ENCODE measurements around the gene C1orf226.

The C1orf226 gene

GRCh38 chr1:162380061-162380846 is 1.3 kb upstream of the C1orf226 start:
- Histone ChIP-seq H2AK5ac (ENCODE audit: low read length, severe bottlenecking) (no peak overlapping the region), H3K18ac (ENCODE audit: low read depth in 1 of 2, low read length in 2 of 2) (no peak overlapping the region), H3K4me1 (ENCODE audit: control insufficient read depth, insufficient read depth, low read depth, low read length) (peaks cover 4% of the 10 kb centered on the region), H2BK12ac (ENCODE audit: low read length in 2 of 2) (no peak overlapping the region), H3K27me3 (ENCODE audit: control insufficient read depth in 1 of 2, insufficient read depth in 1 of 2, low read length in 2 of 2) (peaks cover 0 to 8% of the 10 kb centered on the region in 2 experiments), H3K79me1 (replicated peaks; ENCODE audit: low read length, poor library complexity, severe bottlenecking) (no peaks in the 10 kb centered on the region), H3K14ac (ENCODE audit: low read length in 2 of 2) (no peak overlapping the region), H4K8ac (ENCODE audit: low read length) (no peak overlapping the region), H3K27ac (ENCODE audit: low read length, poor library complexity, severe bottlenecking) (no peak overlapping the region), H3K4ac (ENCODE audit: low read depth in 1 of 2, low read length in 2 of 2) (no peak overlapping the region), H4K91ac (ENCODE audit: low read length) (no peak overlapping the region), H2AFZ (ENCODE audit: low read depth, low read length) (no peak overlapping the region), H2BK120ac (ENCODE audit: low read depth, low read length) (no peak overlapping the region), H3K9ac (ENCODE audit: low read length) (no peak overlapping the region), H2BK15ac (ENCODE audit: low read depth, poor library complexity, severe bottlenecking) (no peak overlapping the region), H2BK5ac (ENCODE audit: low read depth, low read length, poor library complexity, severe bottlenecking) (no peak overlapping the region), H3K4me3 (ENCODE audit: insufficient read depth in 1 of 2, low read depth in 1 of 2, low read length in 2 of 2) (no peak overlapping the region), H3K23ac (ENCODE audit: low read length in 2 of 2) (no peak overlapping the region), H3K4me2 (ENCODE audit: low read length, poor library complexity, severe bottlenecking) (no peak overlapping the region), H3K36me3 (ENCODE audit: control insufficient read depth in 1 of 2, insufficient read depth in 2 of 2, low read depth in 1 of 2, low read length in 2 of 2) (peaks cover 0 to 4% of the 10 kb centered on the region in 2 experiments), H3K9me3 (ENCODE audit: control insufficient read depth, low read length) (no peaks in the 10 kb centered on the region)
- no peak for DNase-seq
- WGBS = 96% methylated on average over 6 of the region's 6 CpGs

- 97% methylated on average over 13 of the region's 13 CpGs for WGBS
- Histone ChIP-seq H3K4ac (ENCODE audit: low read depth in 1 of 2, low read length in 2 of 2) (no peak overlapping the region), H3K27ac (ENCODE audit: low read length, poor library complexity, severe bottlenecking) (no peak overlapping the region), H2BK5ac (ENCODE audit: low read depth, low read length, poor library complexity, severe bottlenecking) (no peak overlapping the region), H2BK12ac (ENCODE audit: low read length in 2 of 2) (no peak overlapping the region), H3K4me2 (ENCODE audit: low read length, poor library complexity, severe bottlenecking) (no peak overlapping the region), H4K91ac (ENCODE audit: low read length) (no peak overlapping the region), H3K79me1 (replicated peaks; ENCODE audit: low read length, poor library complexity, severe bottlenecking) (no peaks in the 10 kb centered on the region), H3K9ac (ENCODE audit: low read length) (no peak overlapping the region), H2BK15ac (ENCODE audit: low read depth, poor library complexity, severe bottlenecking) (no peak overlapping the region), H3K36me3 (ENCODE audit: control insufficient read depth in 1 of 2, insufficient read depth in 2 of 2, low read depth in 1 of 2, low read length in 2 of 2) (peaks cover 0 to 4% of the 10 kb centered on the region in 2 experiments), H3K9me3 (ENCODE audit: control insufficient read depth, low read length) (no peaks in the 10 kb centered on the region), H2AFZ (ENCODE audit: low read depth, low read length) (no peak overlapping the region), H3K14ac (ENCODE audit: low read length in 2 of 2) (no peak overlapping the region), H3K4me3 (ENCODE audit: insufficient read depth in 1 of 2, low read depth in 1 of 2, low read length in 2 of 2) (no peak overlapping the region), H3K4me1 (ENCODE audit: control insufficient read depth, insufficient read depth, low read depth, low read length) (peaks cover 4% of the 10 kb centered on the region), H4K8ac (ENCODE audit: low read length) (no peak overlapping the region), H3K23ac (ENCODE audit: low read length in 2 of 2) (no peak overlapping the region), H2BK120ac (ENCODE audit: low read depth, low read length) (no peak overlapping the region), H3K18ac (ENCODE audit: low read depth in 1 of 2, low read length in 2 of 2) (peak overlapping the region in 1 of 2 experiments; percentile 11), H2AK5ac (ENCODE audit: low read length, severe bottlenecking) (no peak overlapping the region), H3K27me3 (ENCODE audit: control insufficient read depth in 1 of 2, insufficient read depth in 1 of 2, low read length in 2 of 2) (peaks cover 0 to 12% of the 10 kb centered on the region in 2 experiments)
- no peak for DNase-seq
Observed at GRCh38 chr1:162381941-162382750, 618 bp downstream of the C1orf226 start.

GRCh38 chr1:162383091-162383490 is 1.6 kb downstream of the C1orf226 start:
- WGBS = 88% methylated on average over 6 of the region's 6 CpGs

GRCh38 chr1:162383516-162383915 is 2.0 kb downstream of the C1orf226 start:
- H3K27me3 ChIP-seq (ENCODE audit: control insufficient read depth in 1 of 2, insufficient read depth in 1 of 2, low read length in 2 of 2) = peaks cover 0 to 20% of the 10 kb centered on the region in 2 experiments
- no peak overlapping the region for H3K4me3 ChIP-seq (ENCODE audit: insufficient read depth in 1 of 2, low read depth in 1 of 2, low read length in 2 of 2)
- H3K9ac ChIP-seq (ENCODE audit: low read length) = no peak overlapping the region
- H3K36me3 ChIP-seq (ENCODE audit: control insufficient read depth in 1 of 2, insufficient read depth in 2 of 2, low read depth in 1 of 2, low read length in 2 of 2) = peaks cover 0 to 4% of the 10 kb centered on the region in 2 experiments
- no peak overlapping the region for H3K23ac ChIP-seq (ENCODE audit: low read length in 2 of 2)
- no peak overlapping the region for H2BK12ac ChIP-seq (ENCODE audit: low read length in 2 of 2)
- no peak for DNase-seq
- no peaks in the 10 kb centered on the region for H3K9me3 ChIP-seq (ENCODE audit: control insufficient read depth, low read length)
- H3K18ac ChIP-seq (ENCODE audit: low read depth in 1 of 2, low read length in 2 of 2) = no peak overlapping the region
- H2BK5ac ChIP-seq (ENCODE audit: low read depth, low read length, poor library complexity, severe bottlenecking) = no peak overlapping the region
- H2BK120ac ChIP-seq (ENCODE audit: low read depth, low read length) = no peak overlapping the region
- H3K4ac ChIP-seq (ENCODE audit: low read depth in 1 of 2, low read length in 2 of 2) = no peak overlapping the region
- H3K4me2 ChIP-seq (ENCODE audit: low read length, poor library complexity, severe bottlenecking) = no peak overlapping the region
- H4K8ac ChIP-seq (ENCODE audit: low read length) = no peak overlapping the region
- H2BK15ac ChIP-seq (ENCODE audit: low read depth, poor library complexity, severe bottlenecking) = no peak overlapping the region
- no peak overlapping the region for H3K27ac ChIP-seq (ENCODE audit: low read length, poor library complexity, severe bottlenecking)
- no peak overlapping the region for H4K91ac ChIP-seq (ENCODE audit: low read length)
- 93% methylated on average over 8 of the region's 8 CpGs for WGBS
- H2AFZ ChIP-seq (ENCODE audit: low read depth, low read length) = no peak overlapping the region
- H3K79me1 ChIP-seq (replicated peaks; ENCODE audit: low read length, poor library complexity, severe bottlenecking) = no peaks in the 10 kb centered on the region
- no peak overlapping the region for H2AK5ac ChIP-seq (ENCODE audit: low read length, severe bottlenecking)
- H3K4me1 ChIP-seq (ENCODE audit: control insufficient read depth, insufficient read depth, low read depth, low read length) = peaks cover 6% of the 10 kb centered on the region
- H3K14ac ChIP-seq (ENCODE audit: low read length in 2 of 2) = peak overlapping the region in 1 of 2 experiments; percentile 51

More at GRCh38 chr1:162383091-162383490, 1.6 kb downstream of the C1orf226 start:
- Histone ChIP-seq H3K36me3 (ENCODE audit: control insufficient read depth in 1 of 2, insufficient read depth in 2 of 2, low read depth in 1 of 2, low read length in 2 of 2) (peaks cover 0 to 4% of the 10 kb centered on the region in 2 experiments), H3K27me3 (ENCODE audit: control insufficient read depth in 1 of 2, insufficient read depth in 1 of 2, low read length in 2 of 2) (peaks cover 0 to 18% of the 10 kb centered on the region in 2 experiments), H3K14ac (ENCODE audit: low read length in 2 of 2) (no peak overlapping the region), H2BK120ac (ENCODE audit: low read depth, low read length) (no peak overlapping the region), H3K23ac (ENCODE audit: low read length in 2 of 2) (no peak overlapping the region), H2BK15ac (ENCODE audit: low read depth, poor library complexity, severe bottlenecking) (no peak overlapping the region), H2BK12ac (ENCODE audit: low read length in 2 of 2) (no peak overlapping the region), H3K27ac (ENCODE audit: low read length, poor library complexity, severe bottlenecking) (no peak overlapping the region), H3K9me3 (ENCODE audit: control insufficient read depth, low read length) (no peaks in the 10 kb centered on the region), H2AK5ac (ENCODE audit: low read length, severe bottlenecking) (no peak overlapping the region), H4K91ac (ENCODE audit: low read length) (no peak overlapping the region), H2AFZ (ENCODE audit: low read depth, low read length) (no peak overlapping the region), H2BK5ac (ENCODE audit: low read depth, low read length, poor library complexity, severe bottlenecking) (no peak overlapping the region), H3K9ac (ENCODE audit: low read length) (no peak overlapping the region), H3K79me1 (replicated peaks; ENCODE audit: low read length, poor library complexity, severe bottlenecking) (no peaks in the 10 kb centered on the region), H3K4me3 (ENCODE audit: insufficient read depth in 1 of 2, low read depth in 1 of 2, low read length in 2 of 2) (no peak overlapping the region), H3K4me1 (ENCODE audit: control insufficient read depth, insufficient read depth, low read depth, low read length) (peaks cover 4% of the 10 kb centered on the region), H3K4me2 (ENCODE audit: low read length, poor library complexity, severe bottlenecking) (no peak overlapping the region), H4K8ac (ENCODE audit: low read length) (no peak overlapping the region), H3K18ac (ENCODE audit: low read depth in 1 of 2, low read length in 2 of 2) (no peak overlapping the region), H3K4ac (ENCODE audit: low read depth in 1 of 2, low read length in 2 of 2) (no peak overlapping the region)
- no peak for DNase-seq
